Right lobe of liver (tissue), 4 donors: ENCODE results near the gene UNC13D.

Experiments used
- CTCF ChIP-seq, 4 donors: fragments of 200-600 bp in 3 of 4; fragments of 450-650 bp in 1 of 4; IDR thresholded peaks; one replicate each; pipeline versions ENCODE4 v1.5.1 to v1.8.0; 2016 to 2022; ENCODE audit warnings: antibody characterized with exemption in 4 of 4, mild to moderate bottlenecking in 2 of 4
- POLR2A ChIP-seq: fragments of 450-650 bp; IDR thresholded peaks from one replicate; pipeline ENCODE4 v1.6.1; 2017; ENCODE audit warnings: antibody characterized with exemption, mild to moderate bottlenecking
- donor health status: DM: no; HTN: no; CAD: no.
- donor health status: DM: no; HTN: no; CAD: no.
- donor health status: DM: no; HTN: yes; CAD: no.

- TF ChIP-seq CTCF (IDR thresholded peaks at IDR 0.05) (peak; percentile 57 to 75 (median 66)), POLR2A (no peak)
These were observed 65.3 kb downstream of the UNC13D start for GRCh38 chr17:75778861-75779249.
